Body of pancreas (tissue), 4 donors: ENCODE measurements around the gene GALNTL6. TPM values are rescaled to one million over a fixed set of nuclear protein-coding genes. Genes with fewer than 3 reads are reported as not detected.
"Not testable (repeated sequence)": the region's sequence is repeated elsewhere in the genome, so short reads cannot be mapped to it uniquely, and the experiment has no call there.

ENCODE experiments used
- ATAC-seq: fragments of 150-250 bp; one replicate; pipeline ENCODE4 v1.9.1; 2016
- DNase-seq, 4 donors: peaks; one replicate each; pipeline ENCODE4 v3.0.0-alpha.2; 2019
- H3K27ac ChIP-seq, 4 donors: fragments of 200-600 bp; sonication (generic); 1 replicate in 3 of 4; 2 replicates in 1 of 4; pipeline versions ENCODE4 v1.5.1 to v1.6.1; 2016 to 2019; ENCODE audit warnings: mild to moderate bottlenecking in 1 of 4, mixed read lengths in 1 of 4, moderate library complexity in 1 of 4
- H3K27me3 ChIP-seq, 2 donors: fragments of 200-600 bp; sonication (generic); one replicate each; pipeline ENCODE4 v1.6.0; 2016; ENCODE audit warnings: mild to moderate bottlenecking in 1 of 2
- H3K36me3 ChIP-seq, 2 donors: fragments of 200-600 bp; sonication (generic); replicated peaks in 1 of 2; 2 replicates each; pipeline ENCODE4 v1.5.1; 2016; ENCODE audit warnings: low read depth in 2 of 2; ENCODE audit not compliant: insufficient read depth in 1 of 2
- H3K4me1 ChIP-seq: fragments of 200-600 bp; sonication (generic); one replicate; pipeline ENCODE4 v1.6.0; 2016
- H3K4me3 ChIP-seq, 2 donors: fragments of 200-600 bp; sonication (generic); 1 replicate in 1 of 2; 2 replicates in 1 of 2; pipeline ENCODE4 v1.5.1; 2016 to 2019
- H3K9me3 ChIP-seq, 3 donors: fragments of 200-600 bp; sonication (generic); 1 replicate in 2 of 3; 2 replicates in 1 of 3; pipeline ENCODE4 v1.5.1; 2016
- POLR2A ChIP-seq, 3 donors: fragments of 450-650 bp; IDR thresholded peaks; one replicate each; pipeline ENCODE4 v1.6.1; 2016; ENCODE audit warnings: antibody characterized with exemption in 3 of 3, mild to moderate bottlenecking in 2 of 3
- WGBS, 2 donors: methylation state at CpG; one replicate each; pipeline ENCODE4 v1.1.5; 2017; 5-methylcytosine and 5-hydroxymethylcytosine counted together
- intact Hi-C: fragments of 100-400 bp; cut with DNase I; formaldehyde crosslinking; loops from one replicate; pipeline ENCODE4 v1.15.1; 2023
- total RNA-seq, 2 donors: library from RNA; depleted of rRNA; stranded (reverse); fragments of >200 nt; gene quantifications; one replicate each; pipeline ENCODE4 v1.1.0, GENCODE V29; 2016
- TF ChIP-seq, protein P1 (sequence below), 7 experiments: fragments of 450-650 bp in 4 of 7; fragments of 200-600 bp in 3 of 7; sonication (generic) in 3 of 7; IDR thresholded peaks; one replicate each; pipeline ENCODE4 v1.5.1; 2016 to 2019; ENCODE audit warnings: antibody characterized with exemption in 7 of 7

Gene GALNTL6
- total RNA-seq, 2 donors from 2014 or later: 0.26 TPM; not detected in 1

- DNase-seq: peak; percentile 69 to 92 (median 81)
- Histone ChIP-seq H3K36me3 (no peaks in the 10 kb centered on the region), H3K9me3 (no peaks in the 10 kb centered on the region), H3K27me3 (no peaks in the 10 kb centered on the region), H3K4me1 (peaks cover 36% of the 10 kb centered on the region), H3K4me3 (no peak overlapping the region), H3K27ac (peak overlapping the region; percentile 63 to 90 (median 72))
- 2 to 4% methylated on average over 5 of the region's 5 CpGs for WGBS, 2 donors
- ATAC-seq: peak; percentile 95
- intact Hi-C loops: no loop called here
- TF ChIP-seq, protein P1, sequence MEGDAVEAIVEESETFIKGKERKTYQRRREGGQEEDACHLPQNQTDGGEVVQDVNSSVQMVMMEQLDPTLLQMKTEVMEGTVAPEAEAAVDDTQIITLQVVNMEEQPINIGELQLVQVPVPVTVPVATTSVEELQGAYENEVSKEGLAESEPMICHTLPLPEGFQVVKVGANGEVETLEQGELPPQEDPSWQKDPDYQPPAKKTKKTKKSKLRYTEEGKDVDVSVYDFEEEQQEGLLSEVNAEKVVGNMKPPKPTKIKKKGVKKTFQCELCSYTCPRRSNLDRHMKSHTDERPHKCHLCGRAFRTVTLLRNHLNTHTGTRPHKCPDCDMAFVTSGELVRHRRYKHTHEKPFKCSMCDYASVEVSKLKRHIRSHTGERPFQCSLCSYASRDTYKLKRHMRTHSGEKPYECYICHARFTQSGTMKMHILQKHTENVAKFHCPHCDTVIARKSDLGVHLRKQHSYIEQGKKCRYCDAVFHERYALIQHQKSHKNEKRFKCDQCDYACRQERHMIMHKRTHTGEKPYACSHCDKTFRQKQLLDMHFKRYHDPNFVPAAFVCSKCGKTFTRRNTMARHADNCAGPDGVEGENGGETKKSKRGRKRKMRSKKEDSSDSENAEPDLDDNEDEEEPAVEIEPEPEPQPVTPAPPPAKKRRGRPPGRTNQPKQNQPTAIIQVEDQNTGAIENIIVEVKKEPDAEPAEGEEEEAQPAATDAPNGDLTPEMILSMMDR (IDR thresholded peaks at IDR 0.05): no peak
- TF ChIP-seq POLR2A (IDR thresholded peaks at IDR 0.05): no peak
These were observed 1226.7 kb downstream of the GALNTL6 start for GRCh38 chr4:173039617-173040577.

DNA sequence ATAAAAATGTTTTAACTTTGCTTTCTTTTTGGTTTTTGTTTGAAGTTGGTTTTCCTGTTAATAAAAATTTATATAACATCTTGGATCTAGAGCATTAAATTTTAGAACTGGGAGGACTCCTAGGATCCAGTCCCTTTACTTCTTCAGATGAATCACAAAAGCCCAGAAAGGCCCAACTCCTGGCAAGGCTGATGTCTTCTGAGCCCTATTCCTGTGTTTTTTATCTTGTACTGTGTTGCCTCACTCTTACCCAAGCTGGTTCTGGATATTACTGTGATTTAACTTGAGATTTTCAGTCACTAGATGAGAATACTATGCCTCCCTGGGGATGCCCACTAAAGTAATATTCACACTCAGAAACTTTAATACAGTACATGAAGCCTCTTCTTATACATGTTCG, 1228.3 kb downstream of the GALNTL6 start:
- Histone ChIP-seq H3K4me3 (no peak overlapping the region), H3K36me3 (no peaks in the 10 kb centered on the region), H3K27me3 (no peaks in the 10 kb centered on the region), H3K27ac (peak overlapping the region in 1 of 4 donors; percentile 90), H3K9me3 (no peaks in the 10 kb centered on the region), H3K4me1 (peaks cover 36% of the 10 kb centered on the region)
- 71 to 94% methylated on average over 1 of the region's 1 CpG for WGBS, 2 donors
- TF ChIP-seq, protein P1 (IDR thresholded peaks at IDR 0.05): no peak
- TF ChIP-seq POLR2A (IDR thresholded peaks at IDR 0.05): no peak
- intact Hi-C loops: no loop called here
- ATAC-seq (no peak), DNase-seq (no peak)

DNA sequence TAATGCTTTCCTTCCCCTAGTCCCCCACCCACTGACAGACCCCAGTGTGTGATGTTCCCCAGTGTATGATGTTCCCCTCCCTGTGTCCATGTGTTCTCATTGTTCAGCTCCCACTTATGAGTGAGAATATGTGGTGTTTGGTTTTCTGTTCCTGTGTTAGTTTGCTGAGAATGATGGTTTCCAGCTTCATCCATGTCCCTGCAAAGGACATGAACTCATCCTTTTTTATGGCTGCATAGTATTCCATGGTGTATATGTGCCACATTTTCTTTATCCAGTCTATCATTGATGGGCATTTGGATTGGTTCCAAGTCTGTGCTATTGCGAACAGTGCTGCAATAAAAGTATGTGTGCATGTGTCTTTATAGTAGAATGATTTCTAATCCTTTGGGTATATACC, 1228.9 kb downstream of the GALNTL6 start:
- H3K9me3 ChIP-seq, ATAC-seq, H3K27ac ChIP-seq, DNase-seq, intact Hi-C loops, H3K36me3 ChIP-seq, H3K27me3 ChIP-seq, H3K4me3 ChIP-seq: not testable (repeated sequence)
- whole genome bisulfite sequencing, 2 donors: 100% methylated on average over 1 of the region's 1 CpG
- H3K4me1 ChIP-seq: peaks cover 36% of the 10 kb centered on the region

GRCh38 chr4:173044340-173044739, 1231.1 kb downstream of the GALNTL6 start:
- intact Hi-C loops: no loop called here
- Histone ChIP-seq H3K36me3 (no peaks in the 10 kb centered on the region), H3K27me3 (no peaks in the 10 kb centered on the region), H3K4me1 (peaks cover 23% of the 10 kb centered on the region), H3K27ac (no peak overlapping the region), H3K9me3 (no peaks in the 10 kb centered on the region), H3K4me3 (no peak overlapping the region)
- ATAC-seq: no peak
- 95 to 100% methylated on average over 1 of the region's 1 CpG for WGBS, 2 donors
- TF ChIP-seq, protein P1 (IDR thresholded peaks at IDR 0.05): no peak
- no peak for TF ChIP-seq POLR2A (IDR thresholded peaks at IDR 0.05)
- no peak for DNase-seq

DNA sequence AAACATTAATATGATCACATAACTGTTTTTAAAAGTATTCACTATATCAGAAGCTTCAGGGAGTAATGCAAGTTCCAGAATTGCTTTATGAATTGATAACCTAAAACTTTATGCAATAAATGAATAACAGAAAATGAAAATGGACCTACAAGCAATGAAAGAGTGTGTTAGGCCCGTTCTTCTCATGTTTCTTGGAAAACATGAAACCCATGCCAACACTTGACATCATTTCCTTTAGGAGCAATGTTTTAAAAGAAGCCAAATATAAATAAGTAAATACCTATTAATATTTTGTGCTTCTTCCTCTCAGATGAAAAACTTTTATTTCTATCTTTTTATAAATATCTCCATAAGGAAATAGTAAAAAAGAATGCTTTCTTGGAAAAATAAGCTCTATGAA, 1232.4 kb downstream of the GALNTL6 start:
- ATAC-seq (no peak), DNase-seq (no peak)
- H3K4me3 ChIP-seq: no peak overlapping the region
- no peak for TF ChIP-seq POLR2A (IDR thresholded peaks at IDR 0.05)
- TF ChIP-seq, protein P1 (IDR thresholded peaks at IDR 0.05): no peak
- 30 to 50% methylated on average over 1 of the region's 1 CpG for WGBS, 2 donors
- intact Hi-C loops: no loop called here
- H3K9me3 ChIP-seq: no peaks in the 10 kb centered on the region
- no peak overlapping the region for H3K27ac ChIP-seq
- H3K4me1 ChIP-seq: peaks cover 11% of the 10 kb centered on the region
- H3K36me3 ChIP-seq: no peaks in the 10 kb centered on the region
- no peaks in the 10 kb centered on the region for H3K27me3 ChIP-seq
